Fibroblast of the aortic adventitia (primary cell): Measurements from ENCODE around the gene OPCML. TPM values are rescaled to one million over a fixed set of nuclear protein-coding genes. Genes with fewer than 3 reads are reported as not detected.

Experiments used
- DNase-seq: peaks from one replicate; pipeline ENCODE4 v3.0.0-alpha.2; 2010; ENCODE audit warnings: low read depth
- H3K4me3 ChIP-seq: 2 replicates; pipeline ENCODE4 v1.5.1; 2011; ENCODE audit warnings: low read depth, mild to moderate bottlenecking, control low read depth, low read length, moderate library complexity
- CTCF ChIP-seq: IDR thresholded peaks from 2 replicates; pipeline ENCODE4 v1.5.1; 2011; ENCODE audit warnings: mild to moderate bottlenecking, low read length, control low read depth, inconsistent platforms; ENCODE audit not compliant: insufficient read depth
- total RNA-seq: library from RNA; depleted of rRNA; stranded (reverse); fragments of >200 nt; gene quantifications from 2 replicates; pipeline ENCODE4 v1.2.3, GENCODE V29; 2012; ENCODE audit warnings: low replicate concordance

The OPCML gene
- total RNA-seq, 1 donor, result 0.18 TPM

DNA sequence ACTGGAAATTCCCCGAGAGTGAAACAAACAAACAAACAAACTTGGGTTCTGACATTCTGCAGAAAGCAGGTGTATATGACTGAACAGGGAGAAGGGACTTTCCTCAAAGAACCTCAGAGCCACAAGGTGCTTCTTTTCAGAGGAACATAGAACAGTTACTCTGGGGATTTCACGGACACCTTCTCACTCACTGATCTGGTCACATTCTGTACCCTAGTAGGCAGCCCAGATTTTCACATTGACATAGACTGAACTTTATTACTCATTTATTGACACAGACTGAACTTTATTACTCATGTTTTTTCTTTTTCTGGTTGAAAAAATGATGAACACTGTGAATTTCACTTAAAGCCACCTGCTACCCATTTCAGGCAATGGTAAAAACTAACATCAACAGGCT, 263.0 kb downstream of the OPCML start:
- no peak for TF ChIP-seq CTCF
- no peak for DNase-seq
- H3K4me3 ChIP-seq, result no peak overlapping the region

DNA sequence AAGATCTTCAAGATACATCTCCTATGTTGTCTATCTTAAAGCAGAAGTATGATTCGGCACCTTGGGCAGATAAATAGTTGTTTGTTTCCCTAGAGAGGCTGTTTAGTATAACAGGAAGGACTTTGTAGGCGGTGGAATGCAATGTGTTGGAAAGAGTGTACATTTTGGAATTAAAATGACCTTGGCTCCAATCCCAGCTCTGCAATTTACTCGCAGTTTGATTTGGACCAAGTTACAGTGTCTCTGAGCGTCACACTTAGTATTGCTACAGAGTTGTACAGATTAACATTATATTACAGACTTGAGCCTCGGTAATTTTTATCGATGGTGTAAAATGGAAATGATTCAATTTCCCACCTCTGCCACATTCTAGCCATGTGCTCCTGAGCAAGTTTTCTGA, 265.3 kb downstream of the OPCML start:
- DNase-seq, result no peak
- no peak for TF ChIP-seq CTCF
- no peak overlapping the region for H3K4me3 ChIP-seq

DNA sequence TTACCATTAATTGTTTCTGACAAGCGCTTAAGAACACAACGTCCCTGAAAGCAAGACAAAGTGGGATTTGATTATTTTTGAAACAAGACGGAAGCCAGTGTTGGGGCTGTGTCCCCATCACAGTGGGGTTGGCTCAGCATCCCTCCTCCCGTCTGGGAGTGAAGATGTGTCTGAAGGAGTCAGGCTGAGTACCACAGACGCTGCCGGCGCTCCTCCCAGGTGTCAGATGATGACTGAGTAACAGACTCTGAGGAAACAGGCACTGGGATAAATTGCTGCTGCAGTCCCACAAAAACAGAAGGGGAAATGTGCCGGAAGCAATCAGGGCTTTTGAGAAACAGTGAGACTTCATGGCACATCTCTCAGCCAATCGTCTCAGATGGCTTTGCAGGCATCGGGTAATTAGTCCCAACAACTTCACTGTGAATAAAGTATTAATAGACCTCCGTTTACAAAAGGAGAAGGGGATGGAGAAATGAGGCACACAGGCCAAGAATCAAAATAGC, 266.7 kb downstream of the OPCML start:
- TF ChIP-seq CTCF, result no peak
- H3K4me3 ChIP-seq, result no peak overlapping the region
- DNase-seq, result no peak

- no peak for TF ChIP-seq CTCF
- DNase-seq, result no peak
- no peak overlapping the region for H3K4me3 ChIP-seq
These were observed 269.0 kb downstream of the OPCML start for GRCh38 chr11:133263332-133263731.

DNA sequence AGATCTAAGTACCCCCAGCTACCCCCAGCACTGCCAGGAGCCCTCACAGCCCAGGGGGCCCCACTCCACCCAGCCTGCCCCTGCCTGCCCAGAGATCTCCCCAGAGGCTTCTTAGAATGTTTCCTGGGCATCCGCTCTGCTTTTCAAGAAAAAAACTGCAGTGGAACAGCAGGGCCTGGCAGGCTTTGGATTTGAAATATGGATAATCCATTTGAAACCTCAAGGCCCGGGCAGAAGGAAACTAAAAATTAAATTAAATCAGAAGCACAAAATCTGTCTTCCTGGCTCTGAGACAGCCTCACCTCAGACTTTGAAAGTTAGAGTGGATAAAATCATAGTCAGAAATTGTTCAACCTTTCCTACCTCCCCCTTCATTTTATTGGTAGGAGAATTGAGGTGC, 273.6 kb downstream of the OPCML start:
- no peak for DNase-seq
- H3K4me3 ChIP-seq, result no peak overlapping the region
- TF ChIP-seq CTCF, result no peak

- H3K4me3 ChIP-seq, result no peak overlapping the region
- no peak for DNase-seq
- TF ChIP-seq CTCF, result no peak
These were observed 277.7 kb downstream of the OPCML start for GRCh38 chr11:133254601-133255000.

- DNase-seq, result no peak
- no peak overlapping the region for H3K4me3 ChIP-seq
- no peak for TF ChIP-seq CTCF
These were observed 278.7 kb downstream of the OPCML start for GRCh38 chr11:133253570-133253969.
